Measurements from ENCODE around the gene KCNQ4. TPM values are rescaled to one million over a fixed set of nuclear protein-coding genes. Genes with fewer than 3 reads are reported as not detected.

KCNQ4 gene
- total and polyA plus RNA-seq, 2 experiments from 2014 or later: 1.3 to 3.0 TPM

GRCh38 chr1:40764981-40765380, 18.6 kb upstream of the KCNQ4 start (continued):
- TF ChIP-seq, protein P1, sequence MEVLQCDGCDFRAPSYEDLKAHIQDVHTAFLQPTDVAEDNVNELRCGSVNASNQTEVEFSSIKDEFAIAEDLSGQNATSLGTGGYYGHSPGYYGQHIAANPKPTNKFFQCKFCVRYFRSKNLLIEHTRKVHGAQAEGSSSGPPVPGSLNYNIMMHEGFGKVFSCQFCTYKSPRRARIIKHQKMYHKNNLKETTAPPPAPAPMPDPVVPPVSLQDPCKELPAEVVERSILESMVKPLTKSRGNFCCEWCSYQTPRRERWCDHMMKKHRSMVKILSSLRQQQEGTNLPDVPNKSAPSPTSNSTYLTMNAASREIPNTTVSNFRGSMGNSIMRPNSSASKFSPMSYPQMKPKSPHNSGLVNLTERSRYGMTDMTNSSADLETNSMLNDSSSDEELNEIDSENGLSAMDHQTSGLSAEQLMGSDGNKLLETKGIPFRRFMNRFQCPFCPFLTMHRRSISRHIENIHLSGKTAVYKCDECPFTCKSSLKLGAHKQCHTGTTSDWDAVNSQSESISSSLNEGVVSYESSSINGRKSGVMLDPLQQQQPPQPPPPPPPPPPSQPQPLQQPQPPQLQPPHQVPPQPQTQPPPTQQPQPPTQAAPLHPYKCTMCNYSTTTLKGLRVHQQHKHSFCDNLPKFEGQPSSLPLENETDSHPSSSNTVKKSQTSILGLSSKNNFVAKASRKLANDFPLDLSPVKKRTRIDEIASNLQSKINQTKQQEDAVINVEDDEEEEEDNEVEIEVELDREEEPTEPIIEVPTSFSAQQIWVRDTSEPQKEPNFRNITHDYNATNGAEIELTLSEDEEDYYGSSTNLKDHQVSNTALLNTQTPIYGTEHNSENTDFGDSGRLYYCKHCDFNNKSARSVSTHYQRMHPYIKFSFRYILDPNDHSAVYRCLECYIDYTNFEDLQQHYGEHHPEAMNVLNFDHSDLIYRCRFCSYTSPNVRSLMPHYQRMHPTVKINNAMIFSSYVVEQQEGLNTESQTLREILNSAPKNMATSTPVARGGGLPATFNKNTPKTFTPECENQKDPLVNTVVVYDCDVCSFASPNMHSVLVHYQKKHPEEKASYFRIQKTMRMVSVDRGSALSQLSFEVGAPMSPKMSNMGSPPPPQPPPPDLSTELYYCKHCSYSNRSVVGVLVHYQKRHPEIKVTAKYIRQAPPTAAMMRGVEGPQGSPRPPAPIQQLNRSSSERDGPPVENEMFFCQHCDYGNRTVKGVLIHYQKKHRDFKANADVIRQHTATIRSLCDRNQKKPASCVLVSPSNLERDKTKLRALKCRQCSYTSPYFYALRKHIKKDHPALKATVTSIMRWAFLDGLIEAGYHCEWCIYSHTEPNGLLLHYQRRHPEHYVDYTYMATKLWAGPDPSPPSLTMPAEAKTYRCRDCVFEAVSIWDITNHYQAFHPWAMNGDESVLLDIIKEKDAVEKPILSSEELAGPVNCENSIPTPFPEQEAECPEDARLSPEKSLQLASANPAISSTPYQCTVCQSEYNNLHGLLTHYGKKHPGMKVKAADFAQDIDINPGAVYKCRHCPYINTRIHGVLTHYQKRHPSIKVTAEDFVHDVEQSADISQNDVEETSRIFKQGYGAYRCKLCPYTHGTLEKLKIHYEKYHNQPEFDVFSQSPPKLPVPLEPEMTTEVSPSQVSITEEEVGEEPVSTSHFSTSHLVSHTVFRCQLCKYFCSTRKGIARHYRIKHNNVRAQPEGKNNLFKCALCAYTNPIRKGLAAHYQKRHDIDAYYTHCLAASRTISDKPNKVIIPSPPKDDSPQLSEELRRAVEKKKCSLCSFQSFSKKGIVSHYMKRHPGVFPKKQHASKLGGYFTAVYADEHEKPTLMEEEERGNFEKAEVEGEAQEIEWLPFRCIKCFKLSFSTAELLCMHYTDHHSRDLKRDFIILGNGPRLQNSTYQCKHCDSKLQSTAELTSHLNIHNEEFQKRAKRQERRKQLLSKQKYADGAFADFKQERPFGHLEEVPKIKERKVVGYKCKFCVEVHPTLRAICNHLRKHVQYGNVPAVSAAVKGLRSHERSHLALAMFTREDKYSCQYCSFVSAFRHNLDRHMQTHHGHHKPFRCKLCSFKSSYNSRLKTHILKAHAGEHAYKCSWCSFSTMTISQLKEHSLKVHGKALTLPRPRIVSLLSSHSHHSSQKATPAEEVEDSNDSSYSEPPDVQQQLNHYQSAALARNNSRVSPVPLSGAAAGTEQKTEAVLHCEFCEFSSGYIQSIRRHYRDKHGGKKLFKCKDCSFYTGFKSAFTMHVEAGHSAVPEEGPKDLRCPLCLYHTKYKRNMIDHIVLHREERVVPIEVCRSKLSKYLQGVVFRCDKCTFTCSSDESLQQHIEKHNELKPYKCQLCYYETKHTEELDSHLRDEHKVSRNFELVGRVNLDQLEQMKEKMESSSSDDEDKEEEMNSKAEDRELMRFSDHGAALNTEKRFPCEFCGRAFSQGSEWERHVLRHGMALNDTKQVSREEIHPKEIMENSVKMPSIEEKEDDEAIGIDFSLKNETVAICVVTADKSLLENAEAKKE (CRISPR knock-in tag; IDR thresholded peaks at IDR 0.05): no peak
- TF ChIP-seq ETS1 (IDR thresholded peaks at IDR 0.05) (no peak), POLR2AphosphoS5 (IDR thresholded peaks at IDR 0.05; ENCODE audit: low read depth) (no peak), CTCF (conservative IDR thresholded peaks at IDR 0.05; ENCODE audit: low read depth in 2 of 2) (no peak)

DNA sequence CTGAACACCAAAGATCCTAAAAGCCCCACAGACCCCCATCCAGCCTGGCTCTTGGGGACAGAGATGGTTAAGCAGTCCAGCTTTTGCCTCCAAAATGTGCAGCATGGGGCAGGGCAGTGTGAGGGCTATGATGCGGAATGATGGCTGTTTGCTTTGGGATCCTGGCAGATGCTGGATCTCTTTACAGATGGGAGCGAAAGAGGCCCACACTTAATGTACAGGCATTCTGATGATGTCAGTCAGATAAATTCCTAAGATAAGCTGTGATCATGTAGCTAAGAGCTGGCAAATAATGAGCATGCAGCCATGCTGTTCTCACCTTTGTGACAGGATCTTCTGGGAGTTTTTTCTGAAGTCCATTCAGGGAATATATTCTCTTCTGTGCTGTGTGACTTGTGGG, 17.6 kb upstream of the KCNQ4 start:
- no peak overlapping the region for H2AFZ ChIP-seq
- H3K4me3 ChIP-seq: no peak overlapping the region
- peaks cover 17% of the 10 kb centered on the region for H3K4me1 Mint-ChIP-seq
- no peaks in the 10 kb centered on the region for H3K79me2 ChIP-seq (replicated peaks; ENCODE audit: insufficient read depth)
- H3K36me3 Mint-ChIP-seq (ENCODE audit: low read depth): peaks cover 86% of the 10 kb centered on the region
- no peak overlapping the region for H3K27ac ChIP-seq (ENCODE audit: low read depth)
- H3K36me3 ChIP-seq (ENCODE audit: insufficient read depth): peaks cover 3% of the 10 kb centered on the region
- no peaks in the 10 kb centered on the region for H3K9me2 ChIP-seq (ENCODE audit: insufficient read depth)
- no peak overlapping the region for H3K4me2 ChIP-seq
- no peak for ATAC-seq
- TF ChIP-seq CREB1 (CRISPR knock-in tag; IDR thresholded peaks at IDR 0.05; ENCODE audit: low read depth) (no peak), ZNF331 (CRISPR knock-in tag; IDR thresholded peaks at IDR 0.05; ENCODE audit: low read depth) (no peak), POLR2AphosphoS5 (IDR thresholded peaks at IDR 0.05; ENCODE audit: low read depth) (no peak)
- peaks cover 3% of the 10 kb centered on the region; the same call in 1 of the 2 replicates for H4K20me1 ChIP-seq (replicated peaks; ENCODE audit: insufficient read depth)
- no peaks in the 10 kb centered on the region for H3K9me3 Mint-ChIP-seq
- H3K4me3 Mint-ChIP-seq: no peak overlapping the region
- H3K27ac Mint-ChIP-seq: no peak overlapping the region
- no peaks in the 10 kb centered on the region for H3F3A ChIP-seq (replicated peaks; ENCODE audit: low read depth)
- no peaks in the 10 kb centered on the region for H3K4me1 ChIP-seq (ENCODE audit: insufficient read depth)
- peaks cover 3% of the 10 kb centered on the region for H3K27me3 Mint-ChIP-seq (ENCODE audit: insufficient read depth, low read depth, poor library complexity)
- H3K27me3 ChIP-seq (ENCODE audit: insufficient read depth): no peaks in the 10 kb centered on the region
- no peak for DNase-seq (ENCODE audit: low spot score)

Data from GM23338 (cell line).